ENCODE results near the gene WDR54.

- no peak for TF ChIP-seq CTCF (conservative IDR thresholded peaks at IDR 0.05; ENCODE audit: low read depth, low read length)
- TF ChIP-seq EZH2 (IDR thresholded peaks at IDR 0.05; ENCODE audit: low read length, unreplicated experiment): no peak
- no peak for TF ChIP-seq EZH2phosphoT487 (IDR thresholded peaks at IDR 0.05; ENCODE audit: borderline replicate concordance, low read length)
Observed at GRCh38 chr2:74393525-74393924, 28.0 kb upstream of the WDR54 start.
